Chondrocyte (in vitro differentiated cells): ENCODE results near the gene EYA4. TPM values are rescaled to one million over a fixed set of nuclear protein-coding genes. Genes with fewer than 3 reads are reported as not detected.

ENCODE experiments used
- DNase-seq: peaks from one replicate; pipeline ENCODE4 v3.0.0; 2021; ENCODE audit warnings: mixed read lengths, low spot score
- H3K27ac Mint-ChIP-seq: one replicate; pipeline ENCODE4 v1.8.0; 2021; ENCODE audit warnings: mild to moderate bottlenecking, moderate library complexity, mixed read lengths; ENCODE audit not compliant: unreplicated experiment
- H3K27me3 Mint-ChIP-seq: 2 replicates; pipeline ENCODE4 v1.8.0; 2021; ENCODE audit warnings: low read depth, mixed read lengths
- H3K36me3 Mint-ChIP-seq: 2 replicates; pipeline ENCODE4 v1.8.0; 2021; ENCODE audit warnings: low read depth, mixed read lengths
- H3K4me1 Mint-ChIP-seq: 2 replicates; pipeline ENCODE4 v1.8.0; 2021; ENCODE audit warnings: low read depth, mild to moderate bottlenecking, mixed read lengths
- H3K4me3 Mint-ChIP-seq: one replicate; pipeline ENCODE4 v1.8.0; 2021; ENCODE audit warnings: mild to moderate bottlenecking, moderate library complexity, mixed read lengths; ENCODE audit not compliant: unreplicated experiment
- H3K9me3 Mint-ChIP-seq: 2 replicates; pipeline ENCODE4 v1.8.0; 2021; ENCODE audit warnings: low read depth, mixed read lengths
- total RNA-seq: library from RNA; stranded (reverse); gene quantifications from 3 replicates; pipeline ENCODE4 v1.2.1, GENCODE V29; 2021
- TF ChIP-seq, protein P1 (sequence below): fragments of 200-600 bp; sonication (generic); IDR thresholded peaks from 2 replicates; pipeline ENCODE4 v1.5.0; 2021; ENCODE audit warnings: antibody characterized with exemption, mild to moderate bottlenecking, moderate library complexity

Gene EYA4
- total RNA-seq, 1 donor from 2014 or later: 7.9 TPM

DNA sequence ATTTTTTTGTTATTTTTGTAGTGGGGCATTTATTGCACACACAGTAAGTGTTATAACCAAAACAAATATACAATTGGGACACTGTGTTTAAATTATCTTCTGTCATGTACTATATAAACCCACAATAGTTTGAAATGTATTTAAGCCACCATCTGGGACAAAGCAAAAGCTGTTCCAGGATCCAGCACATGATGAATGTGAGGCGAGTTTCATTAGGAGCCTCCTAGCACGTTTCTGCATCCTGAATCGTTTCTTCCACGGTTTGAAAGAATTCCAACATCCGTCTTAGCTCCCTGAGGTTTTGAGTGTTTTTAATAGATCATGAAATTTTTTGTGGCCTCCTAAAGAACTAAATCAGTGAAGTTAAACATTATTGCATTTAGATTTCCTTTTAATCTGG is 65.8 kb downstream of the EYA4 start:
- TF ChIP-seq, protein P1, sequence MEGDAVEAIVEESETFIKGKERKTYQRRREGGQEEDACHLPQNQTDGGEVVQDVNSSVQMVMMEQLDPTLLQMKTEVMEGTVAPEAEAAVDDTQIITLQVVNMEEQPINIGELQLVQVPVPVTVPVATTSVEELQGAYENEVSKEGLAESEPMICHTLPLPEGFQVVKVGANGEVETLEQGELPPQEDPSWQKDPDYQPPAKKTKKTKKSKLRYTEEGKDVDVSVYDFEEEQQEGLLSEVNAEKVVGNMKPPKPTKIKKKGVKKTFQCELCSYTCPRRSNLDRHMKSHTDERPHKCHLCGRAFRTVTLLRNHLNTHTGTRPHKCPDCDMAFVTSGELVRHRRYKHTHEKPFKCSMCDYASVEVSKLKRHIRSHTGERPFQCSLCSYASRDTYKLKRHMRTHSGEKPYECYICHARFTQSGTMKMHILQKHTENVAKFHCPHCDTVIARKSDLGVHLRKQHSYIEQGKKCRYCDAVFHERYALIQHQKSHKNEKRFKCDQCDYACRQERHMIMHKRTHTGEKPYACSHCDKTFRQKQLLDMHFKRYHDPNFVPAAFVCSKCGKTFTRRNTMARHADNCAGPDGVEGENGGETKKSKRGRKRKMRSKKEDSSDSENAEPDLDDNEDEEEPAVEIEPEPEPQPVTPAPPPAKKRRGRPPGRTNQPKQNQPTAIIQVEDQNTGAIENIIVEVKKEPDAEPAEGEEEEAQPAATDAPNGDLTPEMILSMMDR: no peak

DNA sequence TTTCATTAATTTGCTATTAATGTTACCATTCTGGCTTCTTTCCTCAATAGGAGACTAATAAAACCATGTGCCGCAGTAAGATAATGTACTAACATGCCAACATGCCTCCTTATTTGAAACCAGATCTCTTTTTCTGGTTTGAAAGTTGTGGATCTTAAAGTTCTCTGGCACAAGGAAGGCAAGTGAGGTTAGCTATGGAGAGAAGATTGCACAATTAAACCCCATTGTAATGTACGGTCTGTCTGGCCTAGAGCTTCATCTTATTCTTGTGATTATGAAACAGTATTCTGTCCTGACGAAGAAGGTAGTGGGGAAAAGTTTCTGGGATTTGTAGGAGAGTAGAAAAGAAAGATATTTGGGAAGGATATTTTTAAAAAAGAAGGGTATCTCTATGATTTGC is 68.4 kb downstream of the EYA4 start:
- Mint-ChIP-seq H3K36me3 (peaks cover 2% of the 10 kb centered on the region), H3K9me3 (peaks cover 3% of the 10 kb centered on the region)

More for the DNA sequence above, 65.8 kb downstream of the EYA4 start:
- H3K36me3 Mint-ChIP-seq: peaks cover 2% of the 10 kb centered on the region
- H3K4me1 Mint-ChIP-seq: peaks cover 10% of the 10 kb centered on the region
- H3K27ac Mint-ChIP-seq: peak overlapping the region; percentile 0
- no peak for DNase-seq
- no peaks in the 10 kb centered on the region for H3K27me3 Mint-ChIP-seq
- H3K9me3 Mint-ChIP-seq: peaks cover 3% of the 10 kb centered on the region
- no peak overlapping the region for H3K4me3 Mint-ChIP-seq

DNA sequence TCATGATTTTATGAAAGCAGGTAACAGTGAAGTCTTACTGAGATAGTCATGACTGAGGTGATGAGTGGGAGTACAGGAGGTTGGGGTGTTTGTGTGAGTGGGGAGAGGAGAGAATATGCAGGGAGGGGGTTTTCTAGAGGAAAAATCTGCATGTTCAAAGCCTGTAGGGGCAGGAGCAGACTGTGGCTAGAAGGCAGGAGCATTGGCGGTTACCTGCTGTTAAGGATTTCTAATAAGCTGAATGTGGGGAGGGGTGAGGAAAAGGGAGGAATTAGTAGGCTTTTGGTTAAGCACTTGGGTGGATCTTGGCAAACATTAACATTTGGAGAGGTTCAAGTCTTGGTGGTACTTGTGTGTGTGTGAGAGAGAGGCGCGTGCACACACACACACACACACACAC is 70.8 kb downstream of the EYA4 start:
- Mint-ChIP-seq H3K4me3 (no peak overlapping the region), H3K27ac (no peak overlapping the region), H3K27me3 (no peaks in the 10 kb centered on the region), H3K36me3 (peaks cover 2% of the 10 kb centered on the region), H3K9me3 (peaks cover 3% of the 10 kb centered on the region), H3K4me1 (peaks cover 20% of the 10 kb centered on the region)
- no peak for DNase-seq
- TF ChIP-seq, protein P1: no peak

More for the DNA sequence above, 68.4 kb downstream of the EYA4 start:
- peak overlapping the region; percentile 33 for H3K27ac Mint-ChIP-seq
- no peak for DNase-seq
- no peaks in the 10 kb centered on the region for H3K27me3 Mint-ChIP-seq
- TF ChIP-seq, protein P1: no peak
- no peak overlapping the region for H3K4me3 Mint-ChIP-seq
- H3K4me1 Mint-ChIP-seq: peaks cover 6% of the 10 kb centered on the region

DNA sequence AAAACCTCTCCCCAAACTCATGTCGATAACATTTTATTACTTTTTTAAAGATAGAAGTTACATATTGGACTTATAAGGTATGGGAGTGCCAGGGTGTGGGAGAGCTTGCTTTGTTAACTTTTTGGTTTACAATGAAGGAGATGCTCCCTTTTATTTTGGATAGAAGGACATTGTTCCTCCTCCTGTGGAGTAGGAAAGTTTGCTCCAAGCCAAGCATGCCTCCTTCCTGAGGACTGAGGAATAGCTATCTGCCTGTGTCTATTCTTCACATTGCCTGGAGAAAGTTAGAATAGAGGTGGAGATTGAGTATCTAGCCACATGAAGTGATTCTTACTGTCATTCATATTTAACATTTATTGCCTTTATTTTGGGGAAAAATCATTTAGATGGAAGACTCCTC is 71.9 kb downstream of the EYA4 start:
- TF ChIP-seq, protein P1: peak; percentile 10
- no peak for DNase-seq
- no peaks in the 10 kb centered on the region for H3K36me3 Mint-ChIP-seq
- no peaks in the 10 kb centered on the region for H3K27me3 Mint-ChIP-seq
- no peak overlapping the region for H3K27ac Mint-ChIP-seq
- peaks cover under 1% of the 10 kb centered on the region for H3K9me3 Mint-ChIP-seq
- H3K4me1 Mint-ChIP-seq: peaks cover 17% of the 10 kb centered on the region
- H3K4me3 Mint-ChIP-seq: no peak overlapping the region

DNA sequence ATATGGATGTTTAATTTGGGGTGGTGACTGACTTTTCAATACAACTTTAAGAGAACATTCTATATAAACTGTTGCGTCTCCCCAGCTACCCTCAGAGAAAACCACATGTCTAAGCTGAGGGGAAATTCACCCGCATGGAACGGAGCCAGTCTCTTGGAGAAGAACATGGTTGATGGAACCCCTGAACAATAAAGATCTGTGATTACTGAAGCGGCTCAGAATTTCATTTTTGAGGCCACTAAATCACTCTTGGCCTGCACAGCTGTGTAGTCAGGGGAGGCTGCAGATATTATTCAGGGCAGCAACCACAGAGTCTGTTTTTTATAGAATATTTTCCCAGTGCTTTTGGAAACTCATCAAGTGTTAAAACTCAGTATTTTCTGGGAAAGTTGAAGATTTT is 73.8 kb downstream of the EYA4 start:
- H3K27ac Mint-ChIP-seq: peak overlapping the region; percentile 51
- H3K9me3 Mint-ChIP-seq: no peaks in the 10 kb centered on the region
- no peaks in the 10 kb centered on the region for H3K27me3 Mint-ChIP-seq
- TF ChIP-seq, protein P1: no peak
- H3K4me1 Mint-ChIP-seq: peaks cover 17% of the 10 kb centered on the region
- no peak overlapping the region for H3K4me3 Mint-ChIP-seq
- no peak for DNase-seq
- H3K36me3 Mint-ChIP-seq: no peaks in the 10 kb centered on the region
